ENCODE results near the gene TCF12.
A peak's percentile ranks its signal among the peaks of the same experiment; 100 is the strongest.

The TCF12 gene

DNA sequence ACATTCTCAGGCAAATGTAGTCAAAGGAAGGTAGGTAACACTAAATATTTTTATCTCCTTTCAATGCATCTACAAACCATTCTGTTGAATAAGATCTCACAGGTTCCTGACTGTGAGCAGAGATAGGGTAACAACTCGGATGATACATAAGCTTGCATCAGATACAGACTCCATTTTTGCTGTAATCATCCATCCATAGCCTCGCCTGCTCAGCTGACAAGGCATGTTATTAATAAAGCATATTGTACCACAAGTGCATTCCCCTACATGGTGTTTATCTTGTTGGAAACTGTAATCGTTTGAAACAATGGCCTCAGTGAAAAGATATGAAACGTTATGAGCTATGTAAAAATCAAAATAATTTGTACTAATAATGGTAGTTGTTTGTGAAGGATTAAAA is 35.4 kb upstream of the TCF12 start:
- no peak overlapping the region for H3K4me3 ChIP-seq (ENCODE audit: low read depth, low read length, poor library complexity, severe bottlenecking)
- H3K79me2 ChIP-seq (ENCODE audit: insufficient read depth, low read length) = no peaks in the 10 kb centered on the region
- H3K4me1 ChIP-seq (ENCODE audit: insufficient read depth, low read length, severe bottlenecking) = peaks cover 37% of the 10 kb centered on the region
- no peak overlapping the region for H3K9ac ChIP-seq (ENCODE audit: low read length)
- no peaks in the 10 kb centered on the region for H3K36me3 ChIP-seq (ENCODE audit: insufficient read depth, low read length)
- no peak for TF ChIP-seq EZH2 (IDR thresholded peaks at IDR 0.05; ENCODE audit: borderline replicate concordance, low read length)
- TF ChIP-seq, protein P1, sequence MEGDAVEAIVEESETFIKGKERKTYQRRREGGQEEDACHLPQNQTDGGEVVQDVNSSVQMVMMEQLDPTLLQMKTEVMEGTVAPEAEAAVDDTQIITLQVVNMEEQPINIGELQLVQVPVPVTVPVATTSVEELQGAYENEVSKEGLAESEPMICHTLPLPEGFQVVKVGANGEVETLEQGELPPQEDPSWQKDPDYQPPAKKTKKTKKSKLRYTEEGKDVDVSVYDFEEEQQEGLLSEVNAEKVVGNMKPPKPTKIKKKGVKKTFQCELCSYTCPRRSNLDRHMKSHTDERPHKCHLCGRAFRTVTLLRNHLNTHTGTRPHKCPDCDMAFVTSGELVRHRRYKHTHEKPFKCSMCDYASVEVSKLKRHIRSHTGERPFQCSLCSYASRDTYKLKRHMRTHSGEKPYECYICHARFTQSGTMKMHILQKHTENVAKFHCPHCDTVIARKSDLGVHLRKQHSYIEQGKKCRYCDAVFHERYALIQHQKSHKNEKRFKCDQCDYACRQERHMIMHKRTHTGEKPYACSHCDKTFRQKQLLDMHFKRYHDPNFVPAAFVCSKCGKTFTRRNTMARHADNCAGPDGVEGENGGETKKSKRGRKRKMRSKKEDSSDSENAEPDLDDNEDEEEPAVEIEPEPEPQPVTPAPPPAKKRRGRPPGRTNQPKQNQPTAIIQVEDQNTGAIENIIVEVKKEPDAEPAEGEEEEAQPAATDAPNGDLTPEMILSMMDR (IDR thresholded peaks at IDR 0.05; ENCODE audit: low read length) = no peak
- no peaks in the 10 kb centered on the region for H3K9me3 ChIP-seq (ENCODE audit: low read length)
- H3K4me2 ChIP-seq (ENCODE audit: low read length) = no peak overlapping the region; the same call in 1 of the 2 replicates
- H4K20me1 ChIP-seq (ENCODE audit: insufficient read depth, low read length) = no peaks in the 10 kb centered on the region
- H2AFZ ChIP-seq (ENCODE audit: low read length) = peak overlapping the region; percentile 93
- peaks cover 3% of the 10 kb centered on the region; the same call in 1 of the 2 replicates for H3F3A ChIP-seq (ENCODE audit: insufficient read depth, low read length)
- H3K27ac ChIP-seq (ENCODE audit: low read depth, low read length, poor library complexity, severe bottlenecking) = no peak overlapping the region
- H3K27me3 ChIP-seq (ENCODE audit: insufficient read depth, low read length) = no peaks in the 10 kb centered on the region
- H3K9me2 ChIP-seq (ENCODE audit: low read depth, low read length) = no peaks in the 10 kb centered on the region

DNA sequence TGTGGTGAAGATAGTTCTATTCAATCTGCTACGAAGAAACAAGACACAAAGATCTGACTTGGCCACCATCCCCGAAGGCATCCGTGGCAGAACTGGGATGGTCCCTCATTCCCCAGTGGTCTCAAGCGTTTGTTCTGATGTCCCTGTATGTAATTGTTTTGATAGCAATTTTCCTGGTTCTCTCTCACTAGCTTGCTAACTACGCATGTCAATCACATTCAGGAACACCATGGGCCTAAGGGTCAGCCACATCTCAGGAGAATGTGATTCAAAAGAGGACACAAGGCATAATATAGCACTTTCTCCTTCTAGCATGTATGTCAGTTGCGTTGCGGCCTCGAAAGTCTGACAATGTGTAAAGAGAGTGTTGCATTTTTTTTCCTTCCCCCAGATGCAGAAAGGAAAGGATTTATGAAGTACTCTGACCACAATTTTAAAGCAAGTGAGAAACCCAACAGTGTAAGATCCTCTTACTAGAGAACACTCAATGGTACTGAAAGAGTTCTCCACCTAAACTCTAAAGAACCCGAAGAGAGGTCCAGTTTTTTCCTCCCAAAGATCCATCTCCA is 32.0 kb upstream of the TCF12 start:
- Histone ChIP-seq H3K36me3 (ENCODE audit: insufficient read depth, low read length) (no peaks in the 10 kb centered on the region), H3K4me3 (ENCODE audit: low read depth, low read length, poor library complexity, severe bottlenecking) (peak overlapping the region; percentile 63), H3K27ac (ENCODE audit: low read depth, low read length, poor library complexity, severe bottlenecking) (peak overlapping the region; percentile 81), H3K9ac (ENCODE audit: low read length) (peak overlapping the region; percentile 77), H2AFZ (ENCODE audit: low read length) (no peak overlapping the region), H3K4me2 (ENCODE audit: low read length) (peak overlapping the region; percentile 93), H3K27me3 (ENCODE audit: insufficient read depth, low read length) (no peaks in the 10 kb centered on the region), H3K4me1 (ENCODE audit: insufficient read depth, low read length, severe bottlenecking) (peaks cover 47% of the 10 kb centered on the region), H3K79me2 (ENCODE audit: insufficient read depth, low read length) (no peaks in the 10 kb centered on the region), H4K20me1 (ENCODE audit: insufficient read depth, low read length) (no peaks in the 10 kb centered on the region), H3F3A (ENCODE audit: insufficient read depth, low read length) (peaks cover 3% of the 10 kb centered on the region; the same call in 1 of the 2 replicates), H3K9me3 (ENCODE audit: low read length) (no peaks in the 10 kb centered on the region), H3K9me2 (ENCODE audit: low read depth, low read length) (no peaks in the 10 kb centered on the region)
- no peak for TF ChIP-seq EZH2 (IDR thresholded peaks at IDR 0.05; ENCODE audit: borderline replicate concordance, low read length)
- TF ChIP-seq, protein P1 (IDR thresholded peaks at IDR 0.05; ENCODE audit: low read length) = no peak

DNA sequence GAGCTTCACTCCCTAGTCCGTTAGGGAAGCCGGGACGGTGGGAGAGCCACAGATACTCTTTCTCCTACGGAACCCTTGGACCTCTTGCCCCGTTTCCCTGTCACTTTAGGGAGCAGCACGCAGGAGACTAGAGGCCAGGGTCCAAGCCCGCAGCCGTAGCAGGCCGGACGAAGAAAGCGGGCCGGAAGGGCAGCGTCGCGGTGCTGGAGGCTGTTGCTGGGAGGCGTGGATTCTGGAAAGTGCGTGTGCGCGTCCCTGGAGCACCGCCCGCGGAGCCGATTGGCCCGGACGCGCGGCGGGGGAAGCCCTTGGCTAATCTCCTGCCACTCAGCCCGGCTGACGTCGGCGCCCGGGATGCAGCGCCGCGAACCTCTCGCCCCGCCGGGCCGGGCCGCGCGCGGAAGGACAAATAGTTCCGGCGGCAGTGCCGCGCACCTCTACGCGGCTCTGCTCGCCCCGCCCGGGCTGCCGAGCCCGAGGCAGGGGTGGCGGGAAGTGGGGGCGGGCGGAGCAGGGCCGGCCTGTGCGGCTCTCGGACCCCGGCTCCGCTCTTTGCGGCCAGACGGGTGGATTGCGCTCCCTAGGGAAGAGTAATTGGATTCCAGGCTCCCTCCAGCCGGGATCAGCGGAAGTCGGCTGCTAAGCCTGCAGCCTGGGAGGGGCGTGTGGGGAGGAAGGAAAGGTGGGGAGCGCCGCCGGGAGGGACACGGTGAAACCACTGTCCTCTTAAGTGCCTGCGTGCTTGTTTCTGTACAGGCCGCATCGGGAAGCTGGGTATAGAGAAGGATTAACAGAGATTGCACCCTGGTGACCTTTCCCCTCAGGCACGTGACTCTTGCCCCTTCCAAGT is 31.3 kb upstream of the TCF12 start:
- H3K9me3 ChIP-seq (ENCODE audit: low read length) = no peaks in the 10 kb centered on the region
- H4K20me1 ChIP-seq (ENCODE audit: insufficient read depth, low read length) = no peaks in the 10 kb centered on the region
- peak overlapping the region; percentile 77 for H3K9ac ChIP-seq (ENCODE audit: low read length)
- H3K4me3 ChIP-seq (ENCODE audit: low read depth, low read length, poor library complexity, severe bottlenecking) = peak overlapping the region; percentile 63
- no peaks in the 10 kb centered on the region for H3K36me3 ChIP-seq (ENCODE audit: insufficient read depth, low read length)
- H2AFZ ChIP-seq (ENCODE audit: low read length) = no peak overlapping the region
- H3K27me3 ChIP-seq (ENCODE audit: insufficient read depth, low read length) = no peaks in the 10 kb centered on the region
- no peaks in the 10 kb centered on the region for H3K9me2 ChIP-seq (ENCODE audit: low read depth, low read length)
- peaks cover 47% of the 10 kb centered on the region for H3K4me1 ChIP-seq (ENCODE audit: insufficient read depth, low read length, severe bottlenecking)
- peak overlapping the region; percentile 81 for H3K27ac ChIP-seq (ENCODE audit: low read depth, low read length, poor library complexity, severe bottlenecking)
- no peaks in the 10 kb centered on the region for H3K79me2 ChIP-seq (ENCODE audit: insufficient read depth, low read length)
- TF ChIP-seq, protein P1 (IDR thresholded peaks at IDR 0.05; ENCODE audit: low read length) = 0 out of 2 replicates have a peak, but pooled peaks have one; percentile 4
- TF ChIP-seq EZH2 (IDR thresholded peaks at IDR 0.05; ENCODE audit: borderline replicate concordance, low read length) = no peak
- peaks cover 3% of the 10 kb centered on the region; the same call in 1 of the 2 replicates for H3F3A ChIP-seq (ENCODE audit: insufficient read depth, low read length)
- peak overlapping the region; percentile 93 for H3K4me2 ChIP-seq (ENCODE audit: low read length)
